Activated B cell treated with CpG ODN at 0.5 μM for 24 hours (primary cell): ENCODE data around the gene TUSC1. TPM values are rescaled to one million over a fixed set of nuclear protein-coding genes. Genes with fewer than 3 reads are reported as not detected.

ENCODE experiments used
- ATAC-seq: fragments of 200-7000 bp; cut with Tn5 transposase; one replicate; pipeline ENCODE4 v1.10.0; 2021; ENCODE audit warnings: low read depth, mild to moderate bottlenecking, moderate library complexity
- CTCF ChIA-PET: fragments of 350-600 bp; sonication (Branson Sonifier 250); formaldehyde crosslinking; loops from one replicate; lab custom pipeline; 2021; ENCODE audit warnings: antibody characterized with exemption; lab: Charles Lee
- POLR2A ChIA-PET: fragments of 350-600 bp; sonication (Branson Sonifier 250); formaldehyde crosslinking; loops from one replicate; lab custom pipeline; 2021; ENCODE audit warnings: antibody characterized with exemption; lab: Charles Lee
- DNase-seq: peaks from one replicate; pipeline ENCODE4 v3.0.0; 2022
- H3K27ac Mint-ChIP-seq: one replicate; pipeline ENCODE4 v1.8.0; 2020; ENCODE audit warnings: mixed read lengths
- H3K27me3 Mint-ChIP-seq: one replicate; pipeline ENCODE4 v1.8.0; 2021; ENCODE audit warnings: mixed read lengths
- H3K36me3 Mint-ChIP-seq: one replicate; pipeline ENCODE4 v1.8.0; 2021; ENCODE audit warnings: low read depth, mixed read lengths
- H3K4me1 Mint-ChIP-seq: one replicate; pipeline ENCODE4 v1.8.0; 2021; ENCODE audit warnings: mixed read lengths
- H3K4me3 Mint-ChIP-seq: one replicate; pipeline ENCODE4 v1.8.0; 2020; ENCODE audit warnings: mild to moderate bottlenecking, mixed read lengths
- H3K9me3 Mint-ChIP-seq: one replicate; pipeline ENCODE4 v1.8.0; 2020; ENCODE audit warnings: mixed read lengths
- CTCF ChIP-seq: fragments of 200-600 bp; IDR thresholded peaks from one replicate; pipeline ENCODE4 v1.8.0; 2022; ENCODE audit warnings: antibody characterized with exemption, mild to moderate bottlenecking
- intact Hi-C: fragments of 100-400 bp; cut with micrococcal nuclease; formaldehyde crosslinking; loops from one replicate; pipeline ENCODE4 v1.15.1; 2024
- total RNA-seq: library from RNA; stranded (reverse); gene quantifications from 2 replicates; pipeline ENCODE4 v1.2.3, GENCODE V29; 2022

Gene TUSC1
- total RNA-seq = 0.64 and 0.76 TPM in 2 replicates

- Mint-ChIP-seq H3K27me3 (peaks cover 5% of the 10 kb centered on the region), H3K36me3 (no peaks in the 10 kb centered on the region), H3K27ac (no peak within 1 kb of the TSS), H3K4me1 (no peaks in the 10 kb centered on the region), H3K9me3 (peaks cover 4% of the 10 kb centered on the region), H3K4me3 (peak within 1 kb of the TSS; percentile 61)
- no peak for TF ChIP-seq CTCF
- DNase-seq (peak; percentile 21), ATAC-seq (peak; percentile 68)
- ChIA-PET POLR2A (no interaction called here), CTCF (no interaction called here)
- intact Hi-C loops = no loop called here
Measured at GRCh38 chr9:25678147-25678666, at the start of gene TUSC1. TUSC1 (minus strand) TSS chr9:25678444; CDS start chr9:25678312, 132 bp downstream.

GRCh38 chr9:25726871-25727410 lies 48.7 kb upstream of the TUSC1 start:
- Mint-ChIP-seq H3K27ac (no peak overlapping the region), H3K36me3 (no peaks in the 10 kb centered on the region), H3K4me1 (no peaks in the 10 kb centered on the region), H3K4me3 (no peak overlapping the region), H3K27me3 (no peaks in the 10 kb centered on the region), H3K9me3 (peaks cover under 1% of the 10 kb centered on the region)
- ChIA-PET POLR2A (no interaction called here), CTCF (no interaction called here)
- ATAC-seq = no peak
- no peak for DNase-seq
- TF ChIP-seq CTCF = no peak
- intact Hi-C loops = no loop called here

- no peaks in the 10 kb centered on the region for H3K36me3 Mint-ChIP-seq
- H3K9me3 Mint-ChIP-seq = no peaks in the 10 kb centered on the region
- TF ChIP-seq CTCF = no peak
- H3K4me1 Mint-ChIP-seq = no peaks in the 10 kb centered on the region
- no peak overlapping the region for H3K27ac Mint-ChIP-seq
- no peaks in the 10 kb centered on the region for H3K27me3 Mint-ChIP-seq
- H3K4me3 Mint-ChIP-seq = no peak overlapping the region
- CTCF ChIA-PET = no interaction called here
- POLR2A ChIA-PET = no interaction called here
- ATAC-seq (no peak), DNase-seq (no peak)
- intact Hi-C loops = no loop called here
Measured at GRCh38 chr9:25724424-25724823, 46.2 kb upstream of the TUSC1 start.

- no peaks in the 10 kb centered on the region for H3K27me3 Mint-ChIP-seq
- no peaks in the 10 kb centered on the region for H3K4me1 Mint-ChIP-seq
- H3K36me3 Mint-ChIP-seq = no peaks in the 10 kb centered on the region
- no peak overlapping the region for H3K27ac Mint-ChIP-seq
- ChIA-PET CTCF (no interaction called here), POLR2A (no interaction called here)
- no peak overlapping the region for H3K4me3 Mint-ChIP-seq
- DNase-seq = no peak
- peaks cover 3% of the 10 kb centered on the region for H3K9me3 Mint-ChIP-seq
- intact Hi-C loops = no loop called here
- ATAC-seq = no peak
- no peak for TF ChIP-seq CTCF
Measured at GRCh38 chr9:25716220-25716872, 38.1 kb upstream of the TUSC1 start.

GRCh38 chr9:25709941-25710340 lies 31.7 kb upstream of the TUSC1 start:
- POLR2A ChIA-PET = no interaction called here

More at GRCh38 chr9:25709941-25710340, 31.7 kb upstream of the TUSC1 start:
- ATAC-seq (no peak), DNase-seq (no peak)
- TF ChIP-seq CTCF = no peak
- Mint-ChIP-seq H3K27ac (no peak overlapping the region), H3K4me3 (no peak overlapping the region), H3K4me1 (no peaks in the 10 kb centered on the region), H3K27me3 (no peaks in the 10 kb centered on the region), H3K9me3 (no peaks in the 10 kb centered on the region), H3K36me3 (no peaks in the 10 kb centered on the region)
- CTCF ChIA-PET = no interaction called here
- intact Hi-C loops = no loop called here
